GM12872 (cell line): ENCODE data around the gene TM2D3.

Experiments
- TF ChIP-seq, protein P1 (sequence below): IDR thresholded peaks from 3 replicates; pipeline ENCODE4 v1.5.1; 2011; ENCODE audit warnings: low read depth, mild to moderate bottlenecking, low read length, moderate library complexity; ENCODE audit not compliant: insufficient read depth

Gene TM2D3

GRCh38 chr15:101686718-101687117, 34.5 kb upstream of the TM2D3 start:
- TF ChIP-seq, protein P1, sequence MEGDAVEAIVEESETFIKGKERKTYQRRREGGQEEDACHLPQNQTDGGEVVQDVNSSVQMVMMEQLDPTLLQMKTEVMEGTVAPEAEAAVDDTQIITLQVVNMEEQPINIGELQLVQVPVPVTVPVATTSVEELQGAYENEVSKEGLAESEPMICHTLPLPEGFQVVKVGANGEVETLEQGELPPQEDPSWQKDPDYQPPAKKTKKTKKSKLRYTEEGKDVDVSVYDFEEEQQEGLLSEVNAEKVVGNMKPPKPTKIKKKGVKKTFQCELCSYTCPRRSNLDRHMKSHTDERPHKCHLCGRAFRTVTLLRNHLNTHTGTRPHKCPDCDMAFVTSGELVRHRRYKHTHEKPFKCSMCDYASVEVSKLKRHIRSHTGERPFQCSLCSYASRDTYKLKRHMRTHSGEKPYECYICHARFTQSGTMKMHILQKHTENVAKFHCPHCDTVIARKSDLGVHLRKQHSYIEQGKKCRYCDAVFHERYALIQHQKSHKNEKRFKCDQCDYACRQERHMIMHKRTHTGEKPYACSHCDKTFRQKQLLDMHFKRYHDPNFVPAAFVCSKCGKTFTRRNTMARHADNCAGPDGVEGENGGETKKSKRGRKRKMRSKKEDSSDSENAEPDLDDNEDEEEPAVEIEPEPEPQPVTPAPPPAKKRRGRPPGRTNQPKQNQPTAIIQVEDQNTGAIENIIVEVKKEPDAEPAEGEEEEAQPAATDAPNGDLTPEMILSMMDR, result no peak

GRCh38 chr15:101684877-101685276, 32.7 kb upstream of the TM2D3 start:
- TF ChIP-seq, protein P1, result no peak

GRCh38 chr15:101684384-101684783, 32.2 kb upstream of the TM2D3 start:
- TF ChIP-seq, protein P1, result no peak

DNA sequence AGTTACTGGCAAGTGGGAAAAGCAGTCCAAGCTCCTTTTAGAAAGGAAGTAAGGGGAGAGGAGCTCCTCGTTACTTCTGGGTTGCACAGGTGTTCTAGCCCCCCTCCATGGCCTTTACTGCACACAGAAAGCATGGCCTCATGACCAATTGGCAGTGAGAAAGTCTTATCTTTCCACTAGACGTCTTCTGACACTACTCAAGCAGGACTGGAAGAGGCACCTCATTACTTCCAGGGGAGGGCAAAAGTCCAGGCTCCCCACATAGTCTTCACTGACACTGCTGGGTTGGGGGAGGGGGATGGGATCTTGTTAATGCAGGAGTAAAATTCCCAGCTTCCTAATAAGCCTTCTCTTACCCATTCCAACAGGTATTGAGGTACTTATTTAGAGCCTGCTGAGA, 27.6 kb upstream of the TM2D3 start:
- TF ChIP-seq, protein P1, result no peak

- TF ChIP-seq, protein P1, result no peak
Observed at GRCh38 chr15:101676921-101677329, 24.7 kb upstream of the TM2D3 start.

GRCh38 chr15:101675796-101676582, 23.8 kb upstream of the TM2D3 start:
- TF ChIP-seq, protein P1, result no peak

DNA sequence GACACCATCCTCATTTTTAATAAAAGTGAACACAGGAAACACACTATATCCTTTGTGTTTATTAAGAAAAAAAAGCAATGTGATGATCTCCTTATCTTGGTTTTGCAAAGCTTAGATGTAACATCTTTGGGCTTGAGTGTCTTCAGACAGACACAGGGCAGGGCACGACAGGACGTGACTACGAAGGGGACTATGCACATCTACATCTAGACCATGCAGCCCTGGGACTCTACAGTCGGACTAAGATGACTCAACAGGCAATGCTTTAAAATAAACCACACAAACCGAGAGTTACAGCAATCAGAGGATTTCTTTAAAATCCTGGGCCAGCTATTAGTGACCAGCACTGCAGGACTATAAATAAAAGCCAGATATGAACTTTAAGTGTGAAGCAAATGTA, 22.8 kb upstream of the TM2D3 start:
- TF ChIP-seq, protein P1, result no peak
